Urothelium cell line (cell line): ENCODE results near the gene TTC33.

ENCODE experiments used
- DNase-seq: peaks from one replicate; pipeline ENCODE4 v3.0.0; 2011; ENCODE audit warnings: low spot score, mixed read lengths
- FAIRE-seq: peaks from 2 replicates; lab custom pipeline; 2011; peaks lifted over from hg19 to GRCh38; lab: Jason Lieb, UNC

TTC33 gene

DNA sequence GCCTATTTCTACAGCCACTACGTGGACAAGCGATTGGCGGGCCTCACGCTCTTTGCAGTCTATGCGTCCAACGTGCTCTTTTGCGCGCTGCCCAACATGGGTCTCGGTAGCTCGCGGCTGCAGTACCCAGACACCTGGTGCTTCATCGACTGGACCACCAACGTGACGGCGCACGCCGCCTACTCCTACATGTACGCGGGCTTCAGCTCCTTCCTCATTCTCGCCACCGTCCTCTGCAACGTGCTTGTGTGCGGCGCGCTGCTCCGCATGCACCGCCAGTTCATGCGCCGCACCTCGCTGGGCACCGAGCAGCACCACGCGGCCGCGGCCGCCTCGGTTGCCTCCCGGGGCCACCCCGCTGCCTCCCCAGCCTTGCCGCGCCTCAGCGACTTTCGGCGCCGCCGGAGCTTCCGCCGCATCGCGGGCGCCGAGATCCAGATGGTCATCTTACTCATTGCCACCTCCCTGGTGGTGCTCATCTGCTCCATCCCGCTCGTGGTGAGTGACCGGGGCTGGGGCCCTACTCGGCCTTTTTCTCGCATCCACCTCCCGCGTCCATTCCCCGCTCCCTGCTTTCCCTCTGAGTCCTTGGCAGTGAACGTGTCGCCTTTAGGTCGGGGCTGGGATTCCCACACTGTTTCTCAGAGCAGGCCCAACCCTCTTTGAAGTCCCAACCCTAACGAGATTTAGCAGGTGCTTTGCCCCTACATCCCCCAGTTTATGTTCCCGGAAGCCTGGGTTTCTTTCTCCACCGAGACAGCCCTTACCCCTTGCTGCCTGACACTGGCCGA is 74.2 kb downstream of the TTC33 start:
- no peak for FAIRE-seq
- DNase-seq = no peak

GRCh38 chr5:40680741-40681362 is 74.9 kb downstream of the TTC33 start:
- no peak for DNase-seq
- FAIRE-seq = no peak

- FAIRE-seq = no peak
- no peak for DNase-seq
These were observed 75.7 kb downstream of the TTC33 start, which contains the start of gene PTGER4 for GRCh38 chr5:40679913-40680681. PTGER4 (plus strand) TSS chr5:40679915; CDS start chr5:40680994, 1,079 bp downstream.

GRCh38 chr5:40679148-40679912 is 76.4 kb downstream of the TTC33 start:
- FAIRE-seq = no peak

GRCh38 chr5:40678460-40679147 is 77.2 kb downstream of the TTC33 start:
- FAIRE-seq (no peak), DNase-seq (no peak)

More at GRCh38 chr5:40679148-40679912, 76.4 kb downstream of the TTC33 start:
- no peak for DNase-seq

DNA sequence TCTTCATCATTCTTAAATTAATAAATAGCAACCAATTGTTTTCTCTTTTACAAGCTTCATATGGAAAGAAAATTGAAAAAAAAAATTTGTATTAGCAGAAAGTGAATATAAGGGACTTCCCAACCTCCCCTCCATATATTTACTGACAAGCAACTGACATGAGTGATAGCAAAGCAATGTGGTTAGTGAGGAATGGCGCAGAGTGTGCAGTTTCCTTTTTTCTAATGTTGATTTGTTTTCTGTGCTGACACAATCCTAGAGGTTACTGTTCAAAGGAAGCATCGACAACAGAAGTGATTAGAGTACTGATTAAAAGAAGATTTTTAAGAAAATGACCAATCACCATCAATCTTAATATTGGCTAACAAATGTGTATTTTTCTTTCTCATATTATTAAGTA is 77.7 kb downstream of the TTC33 start:
- DNase-seq (no peak), FAIRE-seq (no peak)

DNA sequence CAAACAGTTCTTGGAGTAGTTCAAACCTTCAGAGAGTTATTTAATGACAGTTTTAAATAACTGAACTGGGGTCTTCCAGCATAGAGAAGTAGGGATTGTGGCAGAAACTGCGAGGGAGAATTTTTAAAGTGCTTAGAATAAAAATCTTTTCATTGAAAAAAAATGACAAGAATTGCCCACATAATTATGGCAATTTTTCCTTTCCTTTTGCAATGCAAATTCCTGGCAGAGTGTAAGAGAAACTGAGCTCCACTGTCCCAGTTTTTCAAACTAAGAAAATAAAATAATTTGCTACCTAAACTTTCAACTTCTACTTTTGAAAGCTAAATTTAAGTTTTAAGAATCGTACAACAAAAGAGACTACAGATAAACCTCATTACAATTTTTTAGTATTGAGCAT is 78.3 kb downstream of the TTC33 start:
- no peak for FAIRE-seq
- no peak for DNase-seq

- no peak for FAIRE-seq
- peak; percentile 78 for DNase-seq
These were observed 79.0 kb downstream of the TTC33 start for GRCh38 chr5:40676613-40677343.

GRCh38 chr5:40675396-40676133 is 80.2 kb downstream of the TTC33 start:
- no peak for DNase-seq
- no peak for FAIRE-seq

DNA sequence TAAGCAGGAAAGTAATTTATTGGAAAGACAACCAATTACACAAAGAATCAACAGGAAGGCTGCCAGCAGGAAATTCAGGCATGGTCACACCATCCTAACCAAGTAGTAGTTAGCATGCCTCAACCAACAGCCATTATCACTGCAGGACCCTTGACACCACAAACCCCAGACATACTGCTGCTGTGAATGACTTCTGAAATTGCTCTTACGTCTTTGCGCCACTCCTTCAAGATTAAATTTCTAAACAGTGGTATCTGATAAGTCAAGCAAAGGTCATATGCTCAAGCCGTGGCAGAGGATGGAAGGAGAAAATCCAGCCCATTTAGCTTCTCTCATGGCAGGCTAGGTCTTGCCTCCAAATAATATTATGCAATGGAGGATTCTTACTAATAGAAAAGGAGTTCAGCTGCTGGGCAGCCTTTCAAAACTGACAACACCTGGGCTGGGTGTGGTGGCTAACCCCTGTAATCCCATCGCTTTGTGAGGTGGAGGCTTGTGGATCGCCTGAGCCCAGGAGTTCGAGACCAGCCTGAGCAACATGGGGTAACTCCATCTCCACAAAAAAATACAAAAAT is 81.0 kb downstream of the TTC33 start:
- FAIRE-seq (no peak), DNase-seq (no peak)

GRCh38 chr5:40672425-40672824 is 83.3 kb downstream of the TTC33 start:
- DNase-seq (no peak), FAIRE-seq (no peak)

- DNase-seq (no peak), FAIRE-seq (no peak)
These were observed 86.0 kb downstream of the TTC33 start for GRCh38 chr5:40669606-40670390.

DNA sequence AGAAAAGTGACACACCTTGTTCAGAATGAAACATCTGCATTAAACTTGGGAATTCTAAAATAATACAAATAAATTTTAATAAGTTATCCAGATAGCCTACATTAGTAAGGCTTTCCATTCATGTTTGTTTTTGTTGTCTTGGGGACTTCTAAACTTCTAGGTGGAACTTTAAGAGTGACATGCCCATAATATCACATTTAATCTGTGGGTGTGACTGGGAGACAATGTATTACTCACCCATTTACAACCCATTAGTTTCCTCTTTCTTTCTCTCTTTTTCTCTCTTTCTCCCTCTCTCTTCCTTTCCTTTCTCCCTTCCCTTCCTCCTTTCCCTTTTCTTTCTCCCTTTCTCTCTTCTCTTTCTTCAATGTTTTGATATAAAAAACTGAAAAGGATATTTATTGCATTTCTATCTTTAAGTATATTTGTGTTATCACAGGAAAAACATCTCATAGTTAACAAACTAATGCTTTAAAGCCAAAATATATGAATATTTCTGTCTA is 88.5 kb downstream of the TTC33 start:
- FAIRE-seq = no peak
- no peak for DNase-seq

- DNase-seq (no peak), FAIRE-seq (no peak)
These were observed 89.1 kb downstream of the TTC33 start for GRCh38 chr5:40666657-40667056.

GRCh38 chr5:40665635-40666298 is 90.0 kb downstream of the TTC33 start:
- DNase-seq = no peak
- no peak for FAIRE-seq

GRCh38 chr5:40660751-40661150 is 95.0 kb downstream of the TTC33 start:
- DNase-seq = no peak
- FAIRE-seq = no peak

DNA sequence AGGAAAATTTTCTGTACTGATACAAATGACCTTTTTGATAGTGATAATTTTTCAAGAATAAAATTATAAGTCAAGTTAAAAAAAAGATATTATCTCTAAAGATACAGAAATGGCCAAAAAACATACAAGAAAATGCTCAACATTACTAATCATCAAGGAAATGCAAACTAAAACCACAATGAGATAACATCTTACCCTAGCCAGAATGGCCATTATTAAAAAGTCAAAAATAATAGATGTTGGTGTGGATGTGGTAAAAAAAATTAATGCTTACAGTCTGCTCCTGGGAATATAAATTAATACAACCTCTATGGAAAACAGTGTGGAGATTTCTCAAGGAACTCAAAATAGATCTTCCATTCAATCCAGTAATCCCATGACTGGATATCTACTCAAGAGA is 99.0 kb downstream of the TTC33 start:
- DNase-seq = no peak
- no peak for FAIRE-seq
